Measurements from ENCODE around the gene OAS2.

Gene OAS2

DNA sequence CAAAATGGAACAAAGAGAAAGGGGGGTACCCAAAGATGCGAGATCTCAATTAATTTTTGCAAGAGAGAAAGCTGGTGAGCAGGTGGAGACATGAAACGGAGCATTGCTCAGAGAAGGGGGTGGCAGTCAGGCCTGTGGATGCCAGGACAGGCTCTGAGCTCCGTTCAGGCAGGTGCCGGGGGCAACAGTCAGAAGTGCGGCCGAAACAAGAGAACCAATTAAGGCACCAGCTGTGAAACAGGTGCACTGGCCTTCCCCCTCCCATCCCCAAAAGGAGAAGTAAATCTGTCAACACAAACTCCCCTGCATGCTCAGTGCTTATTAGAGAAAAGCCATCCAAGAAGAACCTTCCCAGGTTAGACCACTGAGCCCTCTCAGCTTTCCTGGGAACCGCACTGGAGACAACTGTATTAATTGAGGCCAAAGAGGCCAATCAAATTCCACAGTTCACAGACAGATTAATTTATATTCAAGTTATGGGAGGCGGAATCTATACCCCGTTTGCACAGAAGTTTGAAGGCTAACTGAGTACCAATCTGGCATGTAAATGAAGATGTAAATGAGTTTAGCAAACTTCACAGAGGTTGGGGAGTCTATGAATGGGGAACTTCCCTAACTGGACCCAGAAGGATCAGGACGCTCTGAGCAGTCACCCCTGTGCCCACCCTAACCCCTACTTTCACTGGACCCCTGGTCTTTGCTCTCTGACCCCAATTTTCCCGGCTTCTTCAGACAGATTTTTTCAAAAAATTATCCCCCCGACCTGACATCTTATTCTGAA lies 20.9 kb downstream of the OAS2 start:
- Histone ChIP-seq H3K36me3 (ENCODE audit: low read depth) (no peaks in the 10 kb centered on the region), H3K4me3 (ENCODE audit: severe bottlenecking) (no peak overlapping the region), H3K27me3 (ENCODE audit: insufficient read depth, poor library complexity, severe bottlenecking) (no peaks in the 10 kb centered on the region), H3K4me1 (ENCODE audit: insufficient read depth, poor library complexity, severe bottlenecking) (no peaks in the 10 kb centered on the region), H3K27ac (ENCODE audit: poor library complexity, severe bottlenecking) (no peak overlapping the region), H3K9me3 (ENCODE audit: severe bottlenecking) (no peaks in the 10 kb centered on the region)
- TF ChIP-seq, protein P1, sequence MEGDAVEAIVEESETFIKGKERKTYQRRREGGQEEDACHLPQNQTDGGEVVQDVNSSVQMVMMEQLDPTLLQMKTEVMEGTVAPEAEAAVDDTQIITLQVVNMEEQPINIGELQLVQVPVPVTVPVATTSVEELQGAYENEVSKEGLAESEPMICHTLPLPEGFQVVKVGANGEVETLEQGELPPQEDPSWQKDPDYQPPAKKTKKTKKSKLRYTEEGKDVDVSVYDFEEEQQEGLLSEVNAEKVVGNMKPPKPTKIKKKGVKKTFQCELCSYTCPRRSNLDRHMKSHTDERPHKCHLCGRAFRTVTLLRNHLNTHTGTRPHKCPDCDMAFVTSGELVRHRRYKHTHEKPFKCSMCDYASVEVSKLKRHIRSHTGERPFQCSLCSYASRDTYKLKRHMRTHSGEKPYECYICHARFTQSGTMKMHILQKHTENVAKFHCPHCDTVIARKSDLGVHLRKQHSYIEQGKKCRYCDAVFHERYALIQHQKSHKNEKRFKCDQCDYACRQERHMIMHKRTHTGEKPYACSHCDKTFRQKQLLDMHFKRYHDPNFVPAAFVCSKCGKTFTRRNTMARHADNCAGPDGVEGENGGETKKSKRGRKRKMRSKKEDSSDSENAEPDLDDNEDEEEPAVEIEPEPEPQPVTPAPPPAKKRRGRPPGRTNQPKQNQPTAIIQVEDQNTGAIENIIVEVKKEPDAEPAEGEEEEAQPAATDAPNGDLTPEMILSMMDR (IDR thresholded peaks at IDR 0.05; ENCODE audit: poor library complexity, severe bottlenecking) = no peak
- ATAC-seq (ENCODE audit: low read depth) (no peak), DNase-seq (ENCODE audit: low spot score) (no peak)

DNA sequence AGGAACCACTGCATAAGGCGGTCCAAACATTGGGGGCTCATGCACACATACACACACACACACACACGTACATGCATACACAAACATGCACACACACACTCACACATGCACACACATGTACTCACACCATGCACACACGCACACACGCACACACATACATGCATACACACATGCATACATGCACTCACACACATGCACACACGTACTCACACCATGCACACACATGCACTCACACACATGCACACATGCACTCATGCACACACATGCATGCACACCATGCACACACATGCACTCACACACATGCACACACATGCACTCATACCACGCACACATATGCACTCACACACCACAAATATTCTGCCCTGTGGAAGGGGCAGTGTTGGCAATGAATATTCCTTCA lies 22.1 kb downstream of the OAS2 start:
- no peak overlapping the region for H3K27ac ChIP-seq (ENCODE audit: poor library complexity, severe bottlenecking)
- TF ChIP-seq, protein P1 (IDR thresholded peaks at IDR 0.05; ENCODE audit: poor library complexity, severe bottlenecking) = no peak
- DNase-seq (ENCODE audit: low spot score) (no peak), ATAC-seq (ENCODE audit: low read depth) (no peak)
- no peaks in the 10 kb centered on the region for H3K9me3 ChIP-seq (ENCODE audit: severe bottlenecking)
- H3K4me1 ChIP-seq (ENCODE audit: insufficient read depth, poor library complexity, severe bottlenecking) = no peaks in the 10 kb centered on the region
- no peaks in the 10 kb centered on the region for H3K27me3 ChIP-seq (ENCODE audit: insufficient read depth, poor library complexity, severe bottlenecking)
- no peaks in the 10 kb centered on the region for H3K36me3 ChIP-seq (ENCODE audit: low read depth)
- no peak overlapping the region for H3K4me3 ChIP-seq (ENCODE audit: severe bottlenecking)

DNA sequence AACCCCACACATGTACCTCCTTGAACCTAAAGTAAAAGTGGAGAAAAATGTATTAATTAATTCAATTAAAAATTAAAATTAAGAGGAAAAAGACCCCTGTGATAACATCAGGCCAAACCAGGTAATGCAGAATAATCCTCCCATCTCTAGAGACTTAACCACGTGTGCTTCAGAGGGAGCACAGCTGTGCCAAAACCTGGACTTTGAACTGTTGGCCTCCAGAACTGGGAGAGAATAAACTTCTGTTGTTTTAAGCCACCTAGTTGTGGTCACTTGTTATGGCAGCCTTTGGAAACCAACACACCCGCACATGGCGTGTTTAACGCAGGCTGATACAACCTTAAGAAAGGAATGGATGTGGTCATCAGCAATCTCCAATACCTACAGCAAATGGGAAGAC lies 23.8 kb downstream of the OAS2 start:
- ATAC-seq (ENCODE audit: low read depth) = no peak
- Histone ChIP-seq H3K27me3 (ENCODE audit: insufficient read depth, poor library complexity, severe bottlenecking) (no peaks in the 10 kb centered on the region), H3K4me3 (ENCODE audit: severe bottlenecking) (no peak overlapping the region), H3K36me3 (ENCODE audit: low read depth) (no peaks in the 10 kb centered on the region), H3K4me1 (ENCODE audit: insufficient read depth, poor library complexity, severe bottlenecking) (no peaks in the 10 kb centered on the region), H3K9me3 (ENCODE audit: severe bottlenecking) (no peaks in the 10 kb centered on the region), H3K27ac (ENCODE audit: poor library complexity, severe bottlenecking) (no peak overlapping the region)
- DNase-seq (ENCODE audit: low spot score) = no peak
- TF ChIP-seq, protein P1 (IDR thresholded peaks at IDR 0.05; ENCODE audit: poor library complexity, severe bottlenecking) = no peak

DNA sequence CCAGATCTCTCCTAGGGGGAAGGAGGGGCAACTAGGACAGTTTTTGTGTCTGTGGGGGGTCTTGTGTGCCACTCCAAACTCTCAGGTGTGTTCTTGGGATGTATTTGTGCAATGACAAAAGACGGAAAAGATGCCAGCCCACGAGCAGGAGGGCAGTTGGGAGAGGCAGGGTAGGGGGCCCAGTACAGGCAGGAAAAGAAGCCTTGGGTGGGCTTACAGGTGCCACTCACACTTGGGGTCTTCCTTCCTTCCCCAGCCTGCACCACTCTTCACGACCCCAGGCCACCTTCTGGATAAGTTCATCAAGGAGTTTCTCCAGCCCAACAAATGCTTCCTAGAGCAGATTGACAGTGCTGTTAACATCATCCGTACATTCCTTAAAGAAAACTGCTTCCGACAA lies 24.4 kb downstream of the OAS2 start:
- no peaks in the 10 kb centered on the region for H3K36me3 ChIP-seq (ENCODE audit: low read depth)
- no peak overlapping the region for H3K4me3 ChIP-seq (ENCODE audit: severe bottlenecking)
- no peaks in the 10 kb centered on the region for H3K4me1 ChIP-seq (ENCODE audit: insufficient read depth, poor library complexity, severe bottlenecking)
- ATAC-seq (ENCODE audit: low read depth) (no peak), DNase-seq (ENCODE audit: low spot score) (no peak)
- H3K27me3 ChIP-seq (ENCODE audit: insufficient read depth, poor library complexity, severe bottlenecking) = no peaks in the 10 kb centered on the region
- H3K27ac ChIP-seq (ENCODE audit: poor library complexity, severe bottlenecking) = no peak overlapping the region
- TF ChIP-seq, protein P1 (IDR thresholded peaks at IDR 0.05; ENCODE audit: poor library complexity, severe bottlenecking) = no peak
- H3K9me3 ChIP-seq (ENCODE audit: severe bottlenecking) = no peaks in the 10 kb centered on the region

DNA sequence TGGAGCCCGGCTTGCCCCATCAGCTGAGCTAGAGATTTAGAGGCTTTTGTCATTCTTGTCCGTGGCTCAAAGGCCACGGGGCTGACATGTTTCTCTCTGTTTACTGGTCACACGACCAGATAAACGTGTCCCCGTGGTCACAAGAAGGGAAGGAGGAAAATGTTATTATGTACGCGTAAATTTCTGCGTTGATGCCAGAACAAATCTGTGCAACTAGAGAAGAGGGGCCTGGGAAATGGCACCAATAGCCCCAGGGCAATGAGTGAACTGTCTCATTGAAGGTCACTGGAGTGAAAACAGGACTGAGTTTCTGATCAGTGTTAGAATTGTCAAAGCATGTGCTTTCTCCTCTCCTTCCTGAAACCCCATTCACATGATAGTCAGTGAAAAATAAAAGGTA lies 25.3 kb downstream of the OAS2 start:
- H3K36me3 ChIP-seq (ENCODE audit: low read depth) = no peaks in the 10 kb centered on the region
- no peaks in the 10 kb centered on the region for H3K27me3 ChIP-seq (ENCODE audit: insufficient read depth, poor library complexity, severe bottlenecking)
- no peak overlapping the region for H3K27ac ChIP-seq (ENCODE audit: poor library complexity, severe bottlenecking)
- ATAC-seq (ENCODE audit: low read depth) (no peak), DNase-seq (ENCODE audit: low spot score) (no peak)
- TF ChIP-seq, protein P1 (IDR thresholded peaks at IDR 0.05; ENCODE audit: poor library complexity, severe bottlenecking) = no peak
- H3K4me1 ChIP-seq (ENCODE audit: insufficient read depth, poor library complexity, severe bottlenecking) = no peaks in the 10 kb centered on the region
- H3K4me3 ChIP-seq (ENCODE audit: severe bottlenecking) = no peak overlapping the region
- no peaks in the 10 kb centered on the region for H3K9me3 ChIP-seq (ENCODE audit: severe bottlenecking)
